HCT116 (cell line): ENCODE results near the gene GIMAP8. TPM values are rescaled to one million over a fixed set of nuclear protein-coding genes. Genes with fewer than 3 reads are reported as not detected.

ENCODE experiments used
- total RNA-seq: library from RNA; stranded (reverse); gene quantifications from one replicate; pipeline ENCODE4 v1.2.1, GENCODE V29; 2021; ENCODE audit not compliant: unreplicated experiment

GIMAP8 gene
- total RNA-seq, 1 experiment from 2014 or later = 0.15 TPM

Other genes with a start within 250 kb of the GIMAP8 start
- 12.0 TPM for gene LRRC61, start 127.3 kb upstream of the GIMAP8 start, total RNA-seq
- gene ACTR3C, start 127.1 kb upstream of the GIMAP8 start, total RNA-seq = 2.0 TPM
- 2.1 TPM for gene RARRES2, start 109.0 kb upstream of the GIMAP8 start, total RNA-seq
- 106 TPM for gene REPIN1, start 81.8 kb upstream of the GIMAP8 start, total RNA-seq
- 4.5 TPM for gene ZNF775, start 71.3 kb upstream of the GIMAP8 start, total RNA-seq
- gene GIMAP7, start 64.2 kb downstream of the GIMAP8 start, total RNA-seq = 0.25 TPM
- 0.49 TPM for gene GIMAP4, start 116.8 kb downstream of the GIMAP8 start, total RNA-seq
- 0.12 TPM for gene GIMAP6, start 181.8 kb downstream of the GIMAP8 start, total RNA-seq
- gene GIMAP2, start 235.1 kb downstream of the GIMAP8 start, total RNA-seq = not detected